HG03025 (cell line): ENCODE results near the gene GDF2.

Source experiments
- ATAC-seq: cut with Tn5 transposase; IDR thresholded peaks from one replicate; pipeline ENCODE4 v1.9.1; 2021; ENCODE audit warnings: mild to moderate bottlenecking, moderate library complexity; ENCODE audit not compliant: unreplicated experiment, low FRiP score

GDF2 gene

GRCh38 chr10:47366181-47366631 lies 44.0 kb downstream of the GDF2 start:
- no peak for ATAC-seq

- no peak for ATAC-seq
These were observed 44.6 kb downstream of the GDF2 start for GRCh38 chr10:47366731-47367460.

GRCh38 chr10:47367646-47368045 lies 45.4 kb downstream of the GDF2 start:
- ATAC-seq: no peak

DNA sequence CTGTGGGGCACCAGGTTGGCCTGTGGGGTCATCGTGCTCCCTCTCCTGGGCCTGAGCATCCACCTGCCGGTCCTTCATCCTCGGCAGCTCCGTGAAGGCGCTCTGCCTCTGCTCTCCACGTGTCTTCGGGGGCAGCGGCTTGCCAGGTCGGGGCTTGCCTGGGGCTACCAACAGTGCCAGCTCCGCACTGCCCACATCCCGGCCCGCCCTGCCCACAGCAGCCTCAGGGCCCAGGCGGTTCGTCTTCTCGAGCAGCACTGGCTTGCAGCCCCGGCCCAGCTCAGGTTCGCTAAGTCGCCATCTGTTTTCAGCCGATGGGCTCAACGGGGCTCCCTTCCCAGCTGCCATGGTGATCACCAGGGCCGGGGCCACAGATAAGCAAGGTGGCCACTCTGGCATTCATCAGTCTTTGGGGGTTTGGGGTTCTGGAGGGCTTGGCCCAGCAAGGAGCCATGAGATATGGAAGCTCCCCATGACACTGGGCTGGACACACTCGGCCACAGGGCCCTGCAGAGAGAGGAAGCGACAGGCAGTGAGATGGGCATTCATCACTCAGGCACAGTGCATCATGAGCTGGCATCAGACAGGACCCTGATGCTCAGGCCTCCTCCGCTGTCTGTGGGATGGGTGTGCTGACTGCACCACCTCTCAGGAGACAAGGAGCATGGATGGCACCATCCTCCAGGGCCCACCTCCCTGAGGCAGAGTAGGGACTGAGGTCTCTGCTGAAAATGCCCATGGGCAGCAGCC lies 46.4 kb downstream of the GDF2 start:
- no peak for ATAC-seq

DNA sequence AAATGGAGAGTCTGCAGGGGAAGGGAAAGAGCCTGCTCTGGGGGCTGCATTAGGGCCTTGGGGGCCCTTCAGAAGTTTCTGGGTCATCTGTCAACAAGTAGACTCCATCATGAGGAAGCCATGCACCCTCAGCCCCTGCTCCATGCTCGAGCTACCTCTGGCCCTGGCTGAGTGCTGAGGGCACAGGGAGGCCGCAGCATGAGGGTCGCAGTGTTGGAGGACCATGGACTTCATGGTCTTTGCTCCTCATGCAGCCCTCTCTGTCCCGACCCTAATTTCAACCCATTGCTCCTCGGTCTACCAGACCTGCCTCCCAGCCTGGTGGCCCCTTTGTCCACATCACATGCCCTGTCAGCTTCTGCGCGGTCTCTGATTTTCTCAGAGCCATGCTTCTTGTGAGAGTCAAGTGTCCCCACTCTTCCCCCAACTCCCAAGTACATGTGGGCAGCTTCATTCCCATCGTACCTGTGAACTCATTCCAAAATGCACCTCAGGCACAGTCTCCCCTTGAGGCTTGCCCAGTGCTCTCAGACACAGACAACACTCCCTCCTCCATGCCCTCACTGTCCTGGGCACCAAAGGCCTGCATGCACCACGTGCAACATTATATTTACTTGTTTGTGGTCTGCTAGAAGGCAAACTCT lies 47.1 kb downstream of the GDF2 start:
- ATAC-seq: no peak

DNA sequence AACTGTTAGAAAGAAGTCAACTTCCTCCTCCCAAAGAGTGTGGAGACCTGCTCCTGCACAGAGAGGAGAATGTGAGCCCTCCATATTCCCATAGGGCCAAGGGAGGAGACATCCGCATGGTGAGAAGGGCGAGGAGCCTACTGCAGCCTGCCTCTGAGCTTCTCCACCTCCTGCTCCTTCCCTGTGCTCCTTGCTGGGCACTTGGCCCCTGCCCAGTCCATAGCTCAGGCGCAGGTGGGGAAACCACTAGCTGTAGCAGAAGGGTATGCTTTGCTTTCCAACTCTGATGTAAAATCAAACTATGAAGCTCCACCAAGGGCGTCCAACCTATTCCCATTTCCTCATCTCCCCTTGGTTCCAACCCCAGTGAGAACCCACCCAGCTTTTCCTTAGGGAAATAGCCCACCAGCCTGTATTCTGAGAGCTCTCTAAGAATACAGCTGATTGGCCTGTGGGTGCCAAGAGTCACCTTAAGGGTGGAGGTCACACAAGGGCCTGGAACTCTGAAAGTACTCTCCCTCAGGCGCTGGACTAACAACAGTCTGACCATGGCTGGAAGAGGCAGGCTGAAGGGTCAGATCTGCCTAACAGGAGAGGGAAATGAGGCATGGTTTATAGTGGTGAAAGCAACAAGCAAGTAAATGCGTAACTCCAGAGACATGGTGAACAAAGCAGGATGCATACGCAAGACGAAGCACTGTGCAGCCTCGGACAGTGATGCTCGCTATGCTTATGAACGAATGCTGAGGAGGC lies 47.9 kb downstream of the GDF2 start:
- no peak for ATAC-seq

DNA sequence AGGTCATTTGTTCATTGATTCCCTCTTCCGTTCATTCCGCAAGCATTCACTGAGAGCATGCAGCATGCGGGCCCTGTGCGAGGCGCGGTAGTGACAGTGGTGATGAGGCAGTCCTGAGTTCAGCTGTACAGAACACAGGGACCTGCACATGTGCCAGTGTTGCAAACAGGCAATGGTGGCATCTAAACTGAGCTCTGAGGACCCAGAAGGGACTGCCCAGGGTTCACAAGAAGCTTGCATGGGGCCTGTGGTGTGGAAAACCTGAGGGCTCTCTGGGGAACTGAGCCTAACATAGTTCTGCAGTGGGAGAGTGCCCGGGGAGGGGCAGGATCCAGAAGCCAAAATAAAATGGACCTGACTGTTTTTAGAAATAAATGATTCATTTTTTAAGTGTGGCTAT lies 48.6 kb downstream of the GDF2 start:
- no peak for ATAC-seq

DNA sequence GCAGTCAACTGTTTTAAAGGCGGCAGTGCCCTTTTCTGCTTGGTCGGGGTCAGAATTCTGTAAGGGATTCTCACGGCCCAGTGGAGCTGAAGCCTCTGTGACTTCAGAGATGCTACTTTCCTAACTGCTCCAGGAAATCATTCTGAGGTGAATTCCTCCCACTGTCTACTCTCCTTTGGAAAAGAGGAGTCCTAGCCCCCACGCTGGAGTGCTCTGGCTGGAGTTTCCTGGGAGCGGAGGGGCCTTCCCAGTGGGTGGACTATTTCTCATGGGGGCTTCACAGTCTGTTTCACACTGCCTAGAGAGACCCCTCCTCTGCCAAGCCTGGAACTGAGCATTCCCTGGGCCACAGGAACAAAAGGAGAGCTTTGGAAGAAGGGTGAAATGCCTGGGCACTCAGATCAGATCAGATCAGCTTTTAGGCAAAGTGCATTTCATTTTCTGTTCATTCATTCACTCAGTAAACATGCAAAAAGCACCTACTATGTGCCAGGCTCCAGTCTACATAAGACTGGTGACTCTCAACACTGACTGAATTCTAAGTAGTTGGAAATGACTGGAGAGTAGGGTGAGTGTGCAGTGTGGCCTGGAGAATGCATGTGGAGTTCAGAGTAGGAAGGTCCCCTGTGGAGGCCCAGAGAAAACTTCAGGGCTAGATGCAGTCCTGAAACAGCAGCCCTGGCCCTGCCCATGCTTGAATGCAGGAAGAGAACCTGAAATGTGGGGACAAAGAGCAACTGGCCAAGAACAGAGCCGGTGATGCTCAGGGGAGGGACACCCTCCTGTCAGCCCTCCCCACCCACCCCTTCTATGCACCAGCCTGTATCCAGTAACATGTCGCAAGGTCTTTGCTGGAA lies 49.6 kb downstream of the GDF2 start:
- no peak for ATAC-seq

DNA sequence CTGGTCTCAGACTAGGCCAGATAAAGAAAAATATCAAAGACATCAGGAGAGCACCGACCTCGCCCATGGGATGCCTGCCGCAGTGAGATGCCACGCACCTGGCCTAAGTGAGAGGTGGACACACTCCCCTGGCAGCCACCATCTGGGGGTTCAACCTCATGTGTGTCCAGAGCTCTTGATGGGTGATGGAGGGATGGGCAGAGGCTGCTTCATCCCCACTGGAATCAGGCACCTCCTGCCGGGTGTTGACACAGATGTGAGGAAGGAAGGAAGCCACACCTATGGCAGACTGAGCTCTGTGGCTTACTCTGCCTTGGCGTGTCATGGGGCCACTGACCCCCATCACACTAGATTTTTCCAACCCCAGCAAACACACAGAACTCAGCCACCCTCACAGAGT lies 50.5 kb downstream of the GDF2 start:
- ATAC-seq: no peak

DNA sequence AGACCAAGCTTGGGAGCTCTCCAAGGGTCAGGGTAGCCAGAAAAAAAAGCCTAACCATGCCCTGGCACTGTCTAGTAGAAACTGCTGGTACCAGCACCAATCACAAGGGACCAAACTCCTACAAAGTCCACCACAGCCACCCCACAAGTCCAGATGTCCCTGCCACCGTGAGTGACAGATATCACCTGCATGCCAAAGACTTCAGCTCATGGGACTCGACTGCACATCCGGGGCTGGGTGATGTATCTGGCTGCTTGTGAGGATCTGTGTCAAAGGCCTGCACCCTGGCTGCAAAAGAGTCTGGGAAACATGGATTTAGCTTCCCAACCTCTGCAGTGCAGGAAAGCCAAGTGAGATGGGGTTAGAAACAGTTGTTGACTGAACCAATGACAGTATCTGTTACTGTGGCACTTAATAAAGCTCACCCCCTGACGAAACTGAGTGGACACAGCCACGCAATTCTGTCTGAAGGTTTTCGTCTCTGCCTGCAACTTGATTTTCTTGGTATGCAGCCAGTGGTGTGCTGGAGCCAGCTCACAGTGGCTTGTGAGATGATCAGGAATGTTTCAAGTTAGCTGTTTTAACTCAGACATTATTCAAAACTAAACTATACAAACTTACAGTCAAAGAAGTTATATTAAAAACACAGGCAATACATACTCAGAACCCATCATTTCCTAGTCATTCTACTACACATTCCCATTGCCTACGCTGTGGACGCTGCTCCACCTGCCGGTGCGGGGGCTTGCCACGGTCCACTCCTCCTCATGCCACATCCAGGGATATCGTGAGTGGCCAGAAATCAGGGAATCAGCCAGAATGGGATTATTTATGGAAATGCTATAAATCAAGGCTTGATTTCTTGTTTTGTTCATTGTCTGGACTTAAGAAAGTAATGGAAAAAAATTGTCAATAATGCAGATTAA lies 52.6 kb downstream of the GDF2 start:
- ATAC-seq: no peak

GRCh38 chr10:47376522-47377220 lies 54.4 kb downstream of the GDF2 start:
- ATAC-seq: no peak
